ENCODE measurements around the gene AP1G2.

GRCh38 chr14:23565626-23566025 is 2.0 kb downstream of the AP1G2 start:
- TF ChIP-seq, protein P1, sequence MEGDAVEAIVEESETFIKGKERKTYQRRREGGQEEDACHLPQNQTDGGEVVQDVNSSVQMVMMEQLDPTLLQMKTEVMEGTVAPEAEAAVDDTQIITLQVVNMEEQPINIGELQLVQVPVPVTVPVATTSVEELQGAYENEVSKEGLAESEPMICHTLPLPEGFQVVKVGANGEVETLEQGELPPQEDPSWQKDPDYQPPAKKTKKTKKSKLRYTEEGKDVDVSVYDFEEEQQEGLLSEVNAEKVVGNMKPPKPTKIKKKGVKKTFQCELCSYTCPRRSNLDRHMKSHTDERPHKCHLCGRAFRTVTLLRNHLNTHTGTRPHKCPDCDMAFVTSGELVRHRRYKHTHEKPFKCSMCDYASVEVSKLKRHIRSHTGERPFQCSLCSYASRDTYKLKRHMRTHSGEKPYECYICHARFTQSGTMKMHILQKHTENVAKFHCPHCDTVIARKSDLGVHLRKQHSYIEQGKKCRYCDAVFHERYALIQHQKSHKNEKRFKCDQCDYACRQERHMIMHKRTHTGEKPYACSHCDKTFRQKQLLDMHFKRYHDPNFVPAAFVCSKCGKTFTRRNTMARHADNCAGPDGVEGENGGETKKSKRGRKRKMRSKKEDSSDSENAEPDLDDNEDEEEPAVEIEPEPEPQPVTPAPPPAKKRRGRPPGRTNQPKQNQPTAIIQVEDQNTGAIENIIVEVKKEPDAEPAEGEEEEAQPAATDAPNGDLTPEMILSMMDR (IDR thresholded peaks at IDR 0.05) = no peak
- TF ChIP-seq ZFX (IDR thresholded peaks at IDR 0.05; ENCODE audit: borderline replicate concordance) = no peak

Data from 22Rv1 (cell line).